Thoracic aorta (tissue), 2 donors: ENCODE data around the gene PDE4D. TPM values are rescaled to one million over a fixed set of nuclear protein-coding genes. Genes with fewer than 3 reads are reported as not detected.
"Not testable (repeated sequence)": the region's sequence is repeated elsewhere in the genome, so short reads cannot be mapped to it uniquely, and the experiment has no call there.

Experiments used
- ATAC-seq: fragments of 150-250 bp; one replicate; pipeline ENCODE4 v1.8.0; 2017; ENCODE audit warnings: low read depth; ENCODE audit not compliant: insufficient number of reproducible peaks, low FRiP score
- DNase-seq: peaks from one replicate; pipeline ENCODE4 v3.0.0-alpha.2; 2020; ENCODE audit warnings: low spot score
- H3K27ac ChIP-seq, 2 donors: fragments of 200-600 bp; sonication (generic); 1 replicate in 1 of 2; 2 replicates in 1 of 2; pipeline ENCODE4 v1.5.1; 2016; ENCODE audit warnings: mild to moderate bottlenecking in 2 of 2, moderate library complexity in 2 of 2
- H3K27me3 ChIP-seq: fragments of 200-600 bp; sonication (generic); replicated peaks from 2 replicates; pipeline ENCODE4 v1.6.0; 2016; ENCODE audit warnings: mild to moderate bottlenecking; ENCODE audit not compliant: insufficient read depth
- H3K36me3 ChIP-seq: fragments of 200-600 bp; sonication (generic); one replicate; pipeline ENCODE4 v1.5.1; 2016
- H3K4me1 ChIP-seq, 2 donors: fragments of 200-600 bp; sonication (generic); 1 replicate in 1 of 2; 2 replicates in 1 of 2; pipeline versions ENCODE4 v1.5.1 to v1.6.0; 2016; ENCODE audit warnings: low read depth in 2 of 2, mild to moderate bottlenecking in 1 of 2; ENCODE audit not compliant: control insufficient read depth in 1 of 2
- H3K4me3 ChIP-seq: fragments of 200-600 bp; sonication (generic); 2 replicates; pipeline ENCODE4 v1.5.1; 2016; ENCODE audit warnings: mild to moderate bottlenecking
- H3K9me3 ChIP-seq: fragments of 200-600 bp; sonication (generic); 2 replicates; pipeline ENCODE4 v1.5.1; 2016
- CTCF ChIP-seq: fragments of 200-600 bp; sonication (generic); IDR thresholded peaks from one replicate; pipeline ENCODE4 v1.5.1; 2019; ENCODE audit warnings: antibody characterized with exemption
- total RNA-seq, 2 donors: library from RNA; depleted of rRNA; stranded (reverse); fragments of >200 nt; gene quantifications; one replicate each; pipeline versions ENCODE4 v1.1.0 to v1.2.3, GENCODE V29; 2016

PDE4D gene
- total RNA-seq, 2 donors from 2014 or later = 34.0 to 85.8 TPM

- H3K27ac ChIP-seq = no peak overlapping the region
- DNase-seq (no peak), ATAC-seq (no peak)
- no peak for TF ChIP-seq CTCF
- no peaks in the 10 kb centered on the region for H3K27me3 ChIP-seq
- no peaks in the 10 kb centered on the region for H3K9me3 ChIP-seq
- no peaks in the 10 kb centered on the region for H3K4me1 ChIP-seq
- no peak overlapping the region for H3K4me3 ChIP-seq
- H3K36me3 ChIP-seq = no peaks in the 10 kb centered on the region
Measured at GRCh38 chr5:59420596-59420995, 472.9 kb downstream of the PDE4D start.

GRCh38 chr5:59418808-59419207 lies 474.7 kb downstream of the PDE4D start:
- H3K27ac ChIP-seq = no peak overlapping the region
- no peak overlapping the region for H3K4me3 ChIP-seq
- H3K4me1 ChIP-seq = no peaks in the 10 kb centered on the region
- DNase-seq = no peak
- H3K9me3 ChIP-seq = no peaks in the 10 kb centered on the region
- no peaks in the 10 kb centered on the region for H3K27me3 ChIP-seq
- no peak for ATAC-seq
- no peak for TF ChIP-seq CTCF
- H3K36me3 ChIP-seq = no peaks in the 10 kb centered on the region

- H3K36me3 ChIP-seq = no peaks in the 10 kb centered on the region
- no peak overlapping the region for H3K4me3 ChIP-seq
- no peaks in the 10 kb centered on the region for H3K27me3 ChIP-seq
- no peak overlapping the region for H3K27ac ChIP-seq
- H3K9me3 ChIP-seq = no peaks in the 10 kb centered on the region
- no peak for ATAC-seq
- no peak for TF ChIP-seq CTCF
- no peak for DNase-seq
- H3K4me1 ChIP-seq = no peaks in the 10 kb centered on the region
Measured at GRCh38 chr5:59416451-59416850, 477.1 kb downstream of the PDE4D start.

- Histone ChIP-seq H3K4me1 (no peaks in the 10 kb centered on the region), H3K36me3 (no peaks in the 10 kb centered on the region), H3K4me3 (no peak overlapping the region), H3K9me3 (no peaks in the 10 kb centered on the region), H3K27ac (no peak overlapping the region), H3K27me3 (no peaks in the 10 kb centered on the region)
- ATAC-seq (no peak), DNase-seq (no peak)
- TF ChIP-seq CTCF = no peak
Measured at GRCh38 chr5:59416026-59416425, 477.5 kb downstream of the PDE4D start.

GRCh38 chr5:59412428-59412827 lies 481.1 kb downstream of the PDE4D start:
- H3K4me3 ChIP-seq = no peak overlapping the region
- H3K9me3 ChIP-seq = no peaks in the 10 kb centered on the region
- no peaks in the 10 kb centered on the region for H3K4me1 ChIP-seq
- no peak for TF ChIP-seq CTCF
- DNase-seq (no peak), ATAC-seq (no peak)
- no peaks in the 10 kb centered on the region for H3K27me3 ChIP-seq
- no peaks in the 10 kb centered on the region for H3K36me3 ChIP-seq
- no peak overlapping the region for H3K27ac ChIP-seq

- H3K36me3 ChIP-seq, DNase-seq, ATAC-seq: not testable (repeated sequence)
Measured at GRCh38 chr5:59408997-59409396, 484.5 kb downstream of the PDE4D start.

More at GRCh38 chr5:59408997-59409396, 484.5 kb downstream of the PDE4D start:
- not testable (repeated sequence) for H3K27me3 ChIP-seq, H3K4me1 ChIP-seq, H3K27ac ChIP-seq, H3K4me3 ChIP-seq, H3K9me3 ChIP-seq
